ENCODE data around the gene ZNF274. TPM values are rescaled to one million over a fixed set of nuclear protein-coding genes. Genes with fewer than 3 reads are reported as not detected.
A peak's percentile ranks its signal among the peaks of the same experiment; 100 is the strongest.

Gene ZNF274
- total and polyA plus RNA-seq, 9 of the 15 experiments (the other 6 are each of a cell fraction or from before 2014, with no cell fraction given), result 5.2 to 37.0 (median 28.1) TPM

- TF ChIP-seq STAG1 (CRISPR knock-in tag; IDR thresholded peaks at IDR 0.05; ENCODE audit: borderline replicate concordance) (0 out of 2 replicates have a peak, but pooled peaks have one; percentile 23), CREM (IDR thresholded peaks at IDR 0.05; ENCODE audit: low read depth) (peak; percentile 88), ZBTB33 (CRISPR knock-in tag; IDR thresholded peaks at IDR 0.05) (0 out of 2 replicates have a peak, but pooled peaks have one; percentile 7), PBX2 (CRISPR knock-in tag; IDR thresholded peaks at IDR 0.05; ENCODE audit: low read depth) (no peak), PBX2 (tag; conservative IDR thresholded peaks at IDR 0.05; ENCODE audit: low read depth) (no peak), EP400 (IDR thresholded peaks at IDR 0.05) (peak; percentile 99), CAMTA2 (CRISPR knock-in tag; conservative IDR thresholded peaks at IDR 0.05) (0 out of 2 replicates have a peak, but pooled peaks have one; percentile 47), VEZF1 (CRISPR knock-in tag; IDR thresholded peaks at IDR 0.05) (peak; percentile 44), ZNF184 (CRISPR knock-in tag; IDR thresholded peaks at IDR 0.05) (no peak), ZNF23 (CRISPR knock-in tag; IDR thresholded peaks at IDR 0.05) (no peak), COPS2 (conservative IDR thresholded peaks at IDR 0.05) (no peak), PPARD (CRISPR knock-in tag; IDR thresholded peaks at IDR 0.05) (no peak), ZNF41 (CRISPR knock-in tag; conservative IDR thresholded peaks at IDR 0.05) (no peak), POU5F1 (IDR thresholded peaks at IDR 0.05; ENCODE audit: borderline replicate concordance, low read depth, low read length, partially characterized antibody) (no peak), NFATC3 (IDR thresholded peaks at IDR 0.05) (no peak), ZFP30 (CRISPR knock-in tag; IDR thresholded peaks at IDR 0.05; ENCODE audit: borderline replicate concordance) (no peak), NR1H2 (CRISPR knock-in tag; IDR thresholded peaks at IDR 0.05) (peak; percentile 97), ZSCAN29 (IDR thresholded peaks at IDR 0.05) (no peak)
Observed at GRCh38 chr19:58182989-58183816, at the start of gene ZNF274 (continued).
